Neuron (in vitro differentiated cells): ENCODE results near the gene PAX2.
"Not testable (repeated sequence)": the region's sequence is repeated elsewhere in the genome, so short reads cannot be mapped to it uniquely, and the experiment has no call there.

ENCODE experiments used
- H2AFZ ChIP-seq: one replicate; pipeline ENCODE4 v1.6.1; 2013; ENCODE audit warnings: low read depth, mild to moderate bottlenecking, inconsistent platforms, low read length, moderate library complexity
- H3K27me3 ChIP-seq: one replicate; pipeline ENCODE4 v1.6.1; 2013; ENCODE audit warnings: low read length; ENCODE audit not compliant: insufficient read depth
- H3K36me3 ChIP-seq: one replicate; pipeline ENCODE4 v1.6.1; 2013; ENCODE audit warnings: low read length; ENCODE audit not compliant: insufficient read depth
- H3K4me1 ChIP-seq: one replicate; pipeline ENCODE4 v1.6.1; 2013; ENCODE audit warnings: low read length; ENCODE audit not compliant: insufficient read depth
- H3K4me3 ChIP-seq: 2 replicates; pipeline ENCODE4 v1.5.1; 2013; ENCODE audit warnings: mild to moderate bottlenecking, low read length, moderate library complexity
- H3K9me3 ChIP-seq: one replicate; pipeline ENCODE4 v1.6.1; 2013; ENCODE audit warnings: low read length

Gene PAX2

DNA sequence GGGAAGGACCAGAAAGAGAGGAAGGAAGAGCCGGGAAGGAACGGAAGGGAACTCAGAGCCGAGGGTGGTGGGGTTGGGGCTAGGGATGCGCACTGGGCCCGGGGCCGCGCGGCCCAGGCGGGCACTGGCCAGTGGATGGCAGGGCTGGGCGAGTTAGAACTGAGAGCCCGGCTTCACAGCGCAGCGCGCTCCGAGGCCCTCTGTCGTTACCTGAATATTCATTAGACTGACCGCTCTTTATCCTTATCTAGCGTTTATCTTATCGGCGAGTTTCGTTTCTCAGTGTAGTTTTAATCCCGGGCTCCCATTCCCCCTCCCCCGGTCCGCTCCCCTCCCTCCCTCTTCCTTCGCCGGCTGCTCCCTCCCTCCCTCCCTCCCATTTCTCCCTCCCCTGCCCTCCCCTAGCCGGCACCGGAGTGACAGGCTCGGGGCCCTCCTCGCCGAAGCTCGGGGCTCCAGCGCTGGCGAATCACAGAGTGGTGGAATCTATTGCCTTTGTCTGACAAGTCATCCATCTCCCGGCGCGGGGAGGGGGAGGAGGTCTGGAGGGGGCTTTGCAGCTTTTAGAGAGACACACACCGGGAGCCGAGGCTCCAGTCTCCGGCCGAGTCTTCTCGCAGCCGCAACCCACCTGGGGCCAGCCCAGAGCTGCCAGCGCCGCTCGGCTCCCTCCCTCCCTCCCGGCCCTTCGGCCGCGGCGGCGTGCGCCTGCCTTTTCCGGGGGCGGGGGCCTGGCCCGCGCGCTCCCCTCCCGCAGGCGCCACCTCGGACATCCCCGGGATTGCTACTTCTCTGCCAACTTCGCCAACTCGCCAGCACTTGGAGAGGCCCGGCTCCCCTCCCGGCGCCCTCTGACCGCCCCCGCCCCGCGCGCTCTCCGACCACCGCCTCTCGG is at the start of gene PAX2:
Gene PAX2 (plus strand): TSS at position 596 of the 895 bp plus-strand sequence. CDS start 679 bp downstream, outside the sequence.
- Histone ChIP-seq H3K9me3 (no peaks in the 10 kb centered on the region), H3K4me3 (peak within 1 kb of the TSS; percentile 29), H3K27me3 (peaks cover 98% of the 10 kb centered on the region), H3K36me3 (no peaks in the 10 kb centered on the region), H2AFZ (no peak within 1 kb of the TSS), H3K4me1 (peaks cover 34% of the 10 kb centered on the region)

GRCh38 chr10:100696477-100696901 is 48.9 kb upstream of the PAX2 start:
- H3K36me3 ChIP-seq, result no peaks in the 10 kb centered on the region
- H3K4me3 ChIP-seq, result no peak overlapping the region
- H2AFZ ChIP-seq, result no peak overlapping the region
- no peaks in the 10 kb centered on the region for H3K9me3 ChIP-seq
- no peaks in the 10 kb centered on the region for H3K4me1 ChIP-seq
- peaks cover 41% of the 10 kb centered on the region for H3K27me3 ChIP-seq

DNA sequence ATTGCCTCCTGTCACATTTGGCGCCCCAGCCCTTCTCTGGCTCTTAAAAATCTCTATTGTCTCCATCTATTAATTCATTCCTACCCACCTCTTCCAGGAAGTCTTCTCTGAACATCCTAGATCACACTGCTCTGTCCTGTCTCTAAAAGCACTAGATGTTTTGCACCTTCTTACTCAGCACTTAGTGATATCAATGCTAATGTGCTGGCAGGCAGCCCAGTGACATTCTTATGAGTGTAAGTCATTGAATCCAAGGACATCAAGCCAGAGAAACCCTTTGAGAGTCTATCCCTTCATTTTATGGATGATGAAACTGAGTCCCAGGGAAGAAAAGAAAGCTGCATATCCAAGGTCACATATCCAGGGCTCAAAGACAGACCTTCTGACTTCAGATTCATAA is 48.3 kb upstream of the PAX2 start:
- no peaks in the 10 kb centered on the region for H3K36me3 ChIP-seq
- H3K4me3 ChIP-seq, result no peak overlapping the region
- no peak overlapping the region for H2AFZ ChIP-seq
- H3K27me3 ChIP-seq, result peaks cover 39% of the 10 kb centered on the region
- H3K4me1 ChIP-seq, result no peaks in the 10 kb centered on the region
- H3K9me3 ChIP-seq, result no peaks in the 10 kb centered on the region

DNA sequence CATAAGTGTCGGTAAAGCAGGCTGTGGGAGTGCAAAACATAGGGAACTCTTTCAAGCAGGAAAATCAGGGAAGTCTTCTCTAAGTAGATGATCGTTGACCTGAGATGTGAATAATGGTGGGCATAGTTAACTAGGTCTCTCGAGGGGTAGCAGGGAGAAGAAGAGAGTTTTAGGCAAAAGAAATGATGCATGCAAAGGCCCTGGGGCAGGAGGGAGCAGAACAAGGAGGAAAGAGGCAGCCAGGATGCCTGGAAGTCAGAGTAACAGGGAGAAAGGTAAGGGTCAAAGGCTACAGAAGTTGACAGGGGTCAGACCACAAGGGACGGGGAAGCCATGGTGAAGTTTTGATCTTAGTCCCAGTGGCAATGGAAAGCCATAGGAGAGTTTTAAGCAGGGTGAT is 47.8 kb upstream of the PAX2 start:
- Histone ChIP-seq H3K4me1 (no peaks in the 10 kb centered on the region), H3K27me3 (peaks cover 39% of the 10 kb centered on the region), H2AFZ (no peak overlapping the region), H3K4me3 (no peak overlapping the region), H3K9me3 (no peaks in the 10 kb centered on the region), H3K36me3 (no peaks in the 10 kb centered on the region)

DNA sequence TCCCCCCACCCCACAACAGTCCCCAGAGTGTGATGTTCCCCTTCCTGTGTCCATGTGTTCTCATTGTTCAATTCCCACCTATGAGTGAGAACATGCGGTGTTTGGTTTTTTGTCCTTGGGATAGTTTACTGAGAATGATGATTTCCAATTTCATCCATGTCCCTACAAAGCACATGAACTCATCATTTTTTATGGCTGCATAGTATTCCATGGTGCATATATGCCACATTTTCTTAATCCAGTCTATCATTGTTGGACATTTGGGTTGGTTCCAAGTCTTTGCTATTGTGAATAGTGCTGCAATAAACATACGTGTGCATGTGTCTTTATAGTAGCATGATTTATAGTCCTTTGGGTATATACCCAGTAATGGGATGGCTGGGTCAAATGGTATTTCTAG is 43.7 kb upstream of the PAX2 start:
- peaks cover 29% of the 10 kb centered on the region for H3K27me3 ChIP-seq

DNA sequence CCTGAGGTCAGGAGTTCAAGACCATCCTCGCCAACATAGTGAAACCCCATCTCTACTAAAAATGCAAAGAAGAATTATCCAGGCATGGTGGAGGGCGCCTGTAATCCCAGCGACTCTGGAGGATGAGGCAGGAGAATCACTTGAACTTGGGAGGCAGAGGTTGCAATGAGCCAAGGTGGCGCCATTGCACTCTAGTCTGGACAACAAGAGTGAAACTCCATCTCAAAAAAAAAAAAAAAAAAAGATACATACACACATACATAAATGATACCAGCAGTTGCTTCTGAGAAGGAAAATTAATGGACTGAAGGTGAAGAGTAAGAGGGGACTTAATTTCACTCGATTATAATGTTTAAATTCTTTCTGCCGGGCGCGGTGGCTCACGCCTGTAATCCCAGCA is 40.2 kb upstream of the PAX2 start:
- H3K9me3 ChIP-seq, result no peaks in the 10 kb centered on the region
- peaks cover 38% of the 10 kb centered on the region for H3K27me3 ChIP-seq
- no peak overlapping the region for H2AFZ ChIP-seq
- H3K4me1 ChIP-seq, result peaks cover 8% of the 10 kb centered on the region
- no peak overlapping the region for H3K4me3 ChIP-seq
- no peaks in the 10 kb centered on the region for H3K36me3 ChIP-seq

More for the DNA sequence above, 43.7 kb upstream of the PAX2 start:
- not testable (repeated sequence) for H3K36me3 ChIP-seq, H3K9me3 ChIP-seq, H3K4me1 ChIP-seq, H3K4me3 ChIP-seq, H2AFZ ChIP-seq

GRCh38 chr10:100707261-100707848 is 38.0 kb upstream of the PAX2 start:
- H2AFZ ChIP-seq, result no peak overlapping the region
- H3K27me3 ChIP-seq, result peaks cover 52% of the 10 kb centered on the region
- peaks cover 12% of the 10 kb centered on the region for H3K4me1 ChIP-seq
- H3K36me3 ChIP-seq, result no peaks in the 10 kb centered on the region
- H3K4me3 ChIP-seq, result no peak overlapping the region
- no peaks in the 10 kb centered on the region for H3K9me3 ChIP-seq

DNA sequence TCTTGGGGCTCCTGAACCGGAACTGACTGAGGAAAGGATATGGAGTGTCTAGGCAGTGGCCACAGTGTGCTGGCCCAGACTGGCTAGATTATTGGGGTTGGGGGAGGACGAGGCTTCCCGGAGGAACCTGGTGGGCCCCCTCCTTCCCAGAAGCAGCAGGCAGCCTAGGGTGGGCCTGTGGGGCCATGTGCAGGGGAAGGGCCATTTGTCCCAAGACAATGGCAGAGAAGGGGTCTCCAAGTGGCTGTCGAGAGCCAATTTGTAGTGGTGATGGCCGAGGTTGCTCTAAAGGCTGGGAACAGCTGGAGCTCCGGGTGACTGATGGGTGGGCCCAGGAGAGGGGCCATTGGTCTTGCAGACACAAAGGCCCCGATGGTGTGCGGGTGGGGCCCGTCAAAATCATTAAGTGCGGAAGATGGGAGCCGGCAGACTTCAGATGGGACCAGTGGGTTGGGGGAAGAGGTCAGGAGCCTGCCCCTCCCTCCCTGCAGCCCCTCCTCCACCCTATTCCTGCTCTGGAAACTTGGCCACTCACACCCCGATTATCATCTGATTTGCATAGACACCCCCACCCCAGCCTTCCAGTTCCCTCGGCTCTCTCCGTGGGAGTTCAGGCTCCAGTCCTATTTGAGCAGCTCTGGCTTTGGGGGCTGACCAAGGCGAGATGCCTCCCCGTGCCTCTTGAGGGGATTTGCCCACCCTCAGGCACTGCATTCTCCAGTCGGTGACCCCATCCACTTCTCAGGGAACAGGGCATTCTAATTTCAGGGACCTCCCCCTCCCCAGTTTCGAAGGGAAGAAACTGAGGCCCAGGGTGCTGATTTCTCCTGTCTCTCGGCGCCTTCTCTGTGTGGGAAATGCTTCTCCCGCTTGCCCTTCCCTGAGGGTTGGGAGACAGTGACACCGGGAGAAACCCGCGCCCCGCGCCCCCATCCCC is 36.0 kb upstream of the PAX2 start:
- Histone ChIP-seq H2AFZ (no peak overlapping the region), H3K36me3 (no peaks in the 10 kb centered on the region), H3K9me3 (no peaks in the 10 kb centered on the region), H3K4me3 (peak overlapping the region; percentile 3), H3K4me1 (peaks cover 12% of the 10 kb centered on the region), H3K27me3 (peaks cover 72% of the 10 kb centered on the region)

DNA sequence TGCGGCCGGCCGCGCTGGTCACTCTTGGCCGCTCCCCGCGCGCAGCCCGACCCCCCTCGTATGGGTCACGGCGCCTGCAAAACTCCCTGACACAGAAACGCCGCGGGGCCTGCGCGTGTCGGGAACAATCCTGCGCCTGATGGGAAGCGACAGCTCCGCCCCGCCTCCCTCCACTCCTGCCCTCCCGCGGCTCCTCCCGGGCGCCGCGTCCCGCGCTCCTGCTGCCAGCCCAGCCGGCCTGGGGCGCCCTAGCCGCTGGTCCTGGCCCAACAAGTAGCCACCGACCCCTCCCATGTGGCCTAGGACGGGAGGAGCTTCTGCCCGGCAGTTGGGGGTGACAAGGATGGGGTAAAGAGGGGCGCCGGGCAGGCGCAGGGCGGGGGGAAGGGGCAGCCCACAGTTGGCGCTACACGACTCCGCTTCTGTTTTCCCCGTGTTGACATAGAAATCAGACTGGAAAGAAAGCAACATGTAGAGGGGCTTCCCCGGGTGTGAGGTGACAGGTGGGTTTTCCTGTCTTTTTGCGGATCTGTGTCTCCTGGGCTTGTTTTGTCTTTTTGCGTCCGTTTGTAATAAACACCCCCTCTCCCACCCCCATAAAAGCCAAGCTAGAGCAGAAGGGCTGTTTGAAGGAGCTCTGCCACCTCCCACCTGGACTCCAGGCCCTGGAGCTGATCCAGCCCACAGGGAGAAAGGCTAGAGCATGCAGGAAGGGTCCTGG is 35.1 kb upstream of the PAX2 start:
- H3K4me1 ChIP-seq, result peaks cover 12% of the 10 kb centered on the region
- H3K36me3 ChIP-seq, result no peaks in the 10 kb centered on the region
- peak overlapping the region; percentile 6 for H3K4me3 ChIP-seq
- H2AFZ ChIP-seq, result no peak overlapping the region
- peaks cover 81% of the 10 kb centered on the region for H3K27me3 ChIP-seq
- no peaks in the 10 kb centered on the region for H3K9me3 ChIP-seq

GRCh38 chr10:100713049-100713858 is 32.1 kb upstream of the PAX2 start:
- Histone ChIP-seq H3K4me3 (no peak overlapping the region), H3K9me3 (no peaks in the 10 kb centered on the region), H3K4me1 (peaks cover 12% of the 10 kb centered on the region), H3K36me3 (no peaks in the 10 kb centered on the region), H3K27me3 (peaks cover 90% of the 10 kb centered on the region), H2AFZ (no peak overlapping the region)

DNA sequence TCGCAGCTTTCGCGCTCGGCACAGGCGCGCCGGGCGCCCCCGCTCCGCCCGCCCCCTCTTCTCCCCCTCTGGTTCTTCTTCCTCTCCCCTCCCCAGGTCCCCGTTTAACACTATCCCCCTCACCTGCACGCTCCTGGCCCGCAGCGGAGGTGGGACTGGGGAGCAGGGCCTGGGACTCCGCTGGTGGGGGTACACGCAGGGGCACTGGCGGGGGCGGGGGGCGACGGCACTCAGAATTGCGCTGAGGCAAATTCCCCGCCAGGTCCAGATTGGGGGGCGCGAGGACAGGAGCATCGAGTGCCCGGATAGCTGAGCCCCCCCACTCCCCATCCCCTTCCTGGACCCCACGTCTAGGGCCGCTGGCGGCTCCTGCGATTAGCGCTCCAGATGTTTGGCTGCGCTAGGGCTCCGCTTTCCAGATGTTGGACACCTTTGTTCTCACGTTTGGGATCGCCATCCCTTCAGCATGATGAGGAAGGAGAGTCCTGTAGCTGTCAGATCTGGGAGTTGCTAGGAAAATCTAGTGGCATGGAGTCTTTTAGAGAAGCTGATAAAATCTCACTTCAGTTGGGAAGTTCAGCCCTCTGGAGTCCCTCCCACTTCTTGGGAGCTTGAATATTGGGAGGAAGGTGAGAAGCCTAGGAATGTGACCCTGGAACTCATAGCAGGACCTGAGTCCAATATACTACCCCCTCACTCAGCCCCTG is 31.4 kb upstream of the PAX2 start:
- Histone ChIP-seq H3K27me3 (peaks cover 95% of the 10 kb centered on the region), H3K4me1 (peaks cover 12% of the 10 kb centered on the region), H3K4me3 (no peak overlapping the region), H3K9me3 (no peaks in the 10 kb centered on the region), H2AFZ (no peak overlapping the region), H3K36me3 (no peaks in the 10 kb centered on the region)
